ENCODE data around the gene PKD2.

The PKD2 gene

GRCh38 chr4:88063634-88064296 is 56.3 kb downstream of the PKD2 start:
- Histone ChIP-seq H3K4me3 (ENCODE audit: low read depth, low read length) (no peak overlapping the region), H3K36me3 (ENCODE audit: insufficient read depth, low read length) (peaks cover 40% of the 10 kb centered on the region), H3K79me2 (ENCODE audit: control insufficient read depth, insufficient read depth, low read length, unreplicated experiment) (no peaks in the 10 kb centered on the region), H3K4me1 (ENCODE audit: control insufficient read depth, insufficient read depth, low read length, unreplicated experiment) (no peaks in the 10 kb centered on the region), H2AFZ (ENCODE audit: low read length, unreplicated experiment) (no peak overlapping the region), H3K27ac (ENCODE audit: low read depth, low read length) (no peak overlapping the region), H3K27me3 (ENCODE audit: insufficient read depth, low read length) (no peaks in the 10 kb centered on the region)

- no peak overlapping the region for H3K4me3 ChIP-seq (ENCODE audit: low read depth, low read length)
- H3K4me1 ChIP-seq (ENCODE audit: control insufficient read depth, insufficient read depth, low read length, unreplicated experiment), result no peaks in the 10 kb centered on the region
- no peaks in the 10 kb centered on the region for H3K79me2 ChIP-seq (ENCODE audit: control insufficient read depth, insufficient read depth, low read length, unreplicated experiment)
- no peak overlapping the region for H2AFZ ChIP-seq (ENCODE audit: low read length, unreplicated experiment)
- no peak overlapping the region for H3K27ac ChIP-seq (ENCODE audit: low read depth, low read length)
- H3K27me3 ChIP-seq (ENCODE audit: insufficient read depth, low read length), result no peaks in the 10 kb centered on the region
- peaks cover 38% of the 10 kb centered on the region for H3K36me3 ChIP-seq (ENCODE audit: insufficient read depth, low read length)
Measured at GRCh38 chr4:88064410-88064809, 57.0 kb downstream of the PKD2 start.

GRCh38 chr4:88070031-88070430 is 62.6 kb downstream of the PKD2 start:
- Histone ChIP-seq H3K4me3 (ENCODE audit: low read depth, low read length) (no peak overlapping the region), H3K36me3 (ENCODE audit: insufficient read depth, low read length) (peaks cover 69% of the 10 kb centered on the region), H3K27me3 (ENCODE audit: insufficient read depth, low read length) (no peaks in the 10 kb centered on the region), H3K4me1 (ENCODE audit: control insufficient read depth, insufficient read depth, low read length, unreplicated experiment) (no peaks in the 10 kb centered on the region), H3K79me2 (ENCODE audit: control insufficient read depth, insufficient read depth, low read length, unreplicated experiment) (no peaks in the 10 kb centered on the region), H3K27ac (ENCODE audit: low read depth, low read length) (no peak overlapping the region), H2AFZ (ENCODE audit: low read length, unreplicated experiment) (no peak overlapping the region)

- H3K27ac ChIP-seq (ENCODE audit: low read depth, low read length), result no peak overlapping the region
- H2AFZ ChIP-seq (ENCODE audit: low read length, unreplicated experiment), result no peak overlapping the region
- H3K36me3 ChIP-seq (ENCODE audit: insufficient read depth, low read length), result peaks cover 31% of the 10 kb centered on the region
- H3K4me1 ChIP-seq (ENCODE audit: control insufficient read depth, insufficient read depth, low read length, unreplicated experiment), result no peaks in the 10 kb centered on the region
- H3K4me3 ChIP-seq (ENCODE audit: low read depth, low read length), result no peak overlapping the region
- no peaks in the 10 kb centered on the region for H3K79me2 ChIP-seq (ENCODE audit: control insufficient read depth, insufficient read depth, low read length, unreplicated experiment)
- no peaks in the 10 kb centered on the region for H3K27me3 ChIP-seq (ENCODE audit: insufficient read depth, low read length)
Measured at GRCh38 chr4:88075336-88075735, 67.9 kb downstream of the PKD2 start.

GRCh38 chr4:88077911-88078524 is 70.6 kb downstream of the PKD2 start:
- no peaks in the 10 kb centered on the region for H3K4me1 ChIP-seq (ENCODE audit: control insufficient read depth, insufficient read depth, low read length, unreplicated experiment)
- H3K27ac ChIP-seq (ENCODE audit: low read depth, low read length), result no peak overlapping the region
- no peak overlapping the region for H3K4me3 ChIP-seq (ENCODE audit: low read depth, low read length)
- H3K36me3 ChIP-seq (ENCODE audit: insufficient read depth, low read length), result peaks cover 11% of the 10 kb centered on the region
- no peak overlapping the region for H2AFZ ChIP-seq (ENCODE audit: low read length, unreplicated experiment)
- no peaks in the 10 kb centered on the region for H3K27me3 ChIP-seq (ENCODE audit: insufficient read depth, low read length)
- H3K79me2 ChIP-seq (ENCODE audit: control insufficient read depth, insufficient read depth, low read length, unreplicated experiment), result no peaks in the 10 kb centered on the region

- Histone ChIP-seq H3K27ac (ENCODE audit: low read depth, low read length) (no peak overlapping the region), H3K4me1 (ENCODE audit: control insufficient read depth, insufficient read depth, low read length, unreplicated experiment) (no peaks in the 10 kb centered on the region), H3K4me3 (ENCODE audit: low read depth, low read length) (no peak overlapping the region), H2AFZ (ENCODE audit: low read length, unreplicated experiment) (no peak overlapping the region), H3K79me2 (ENCODE audit: control insufficient read depth, insufficient read depth, low read length, unreplicated experiment) (no peaks in the 10 kb centered on the region), H3K36me3 (ENCODE audit: insufficient read depth, low read length) (peaks cover 11% of the 10 kb centered on the region), H3K27me3 (ENCODE audit: insufficient read depth, low read length) (no peaks in the 10 kb centered on the region)
Measured at GRCh38 chr4:88078579-88078978, 71.1 kb downstream of the PKD2 start.

GRCh38 chr4:88080626-88081025 is 73.2 kb downstream of the PKD2 start:
- no peak overlapping the region for H2AFZ ChIP-seq (ENCODE audit: low read length, unreplicated experiment)
- peaks cover 4% of the 10 kb centered on the region; the same call in 1 of the 2 replicates for H3K36me3 ChIP-seq (ENCODE audit: insufficient read depth, low read length)
- H3K4me1 ChIP-seq (ENCODE audit: control insufficient read depth, insufficient read depth, low read length, unreplicated experiment), result no peaks in the 10 kb centered on the region
- H3K27me3 ChIP-seq (ENCODE audit: insufficient read depth, low read length), result no peaks in the 10 kb centered on the region
- H3K4me3 ChIP-seq (ENCODE audit: low read depth, low read length), result no peak overlapping the region
- no peak overlapping the region for H3K27ac ChIP-seq (ENCODE audit: low read depth, low read length)
- no peaks in the 10 kb centered on the region for H3K79me2 ChIP-seq (ENCODE audit: control insufficient read depth, insufficient read depth, low read length, unreplicated experiment)

GRCh38 chr4:88087004-88087403 is 79.6 kb downstream of the PKD2 start:
- Histone ChIP-seq H3K4me3 (ENCODE audit: low read depth, low read length) (no peak overlapping the region), H3K79me2 (ENCODE audit: control insufficient read depth, insufficient read depth, low read length, unreplicated experiment) (no peaks in the 10 kb centered on the region), H3K27me3 (ENCODE audit: insufficient read depth, low read length) (no peaks in the 10 kb centered on the region), H3K36me3 (ENCODE audit: insufficient read depth, low read length) (no peaks in the 10 kb centered on the region), H3K27ac (ENCODE audit: low read depth, low read length) (no peak overlapping the region), H3K4me1 (ENCODE audit: control insufficient read depth, insufficient read depth, low read length, unreplicated experiment) (no peaks in the 10 kb centered on the region), H2AFZ (ENCODE audit: low read length, unreplicated experiment) (no peak overlapping the region)

- Histone ChIP-seq H3K79me2 (ENCODE audit: control insufficient read depth, insufficient read depth, low read length, unreplicated experiment) (no peaks in the 10 kb centered on the region), H3K27ac (ENCODE audit: low read depth, low read length) (no peak overlapping the region), H3K4me3 (ENCODE audit: low read depth, low read length) (no peak overlapping the region), H2AFZ (ENCODE audit: low read length, unreplicated experiment) (no peak overlapping the region), H3K36me3 (ENCODE audit: insufficient read depth, low read length) (no peaks in the 10 kb centered on the region), H3K27me3 (ENCODE audit: insufficient read depth, low read length) (no peaks in the 10 kb centered on the region), H3K4me1 (ENCODE audit: control insufficient read depth, insufficient read depth, low read length, unreplicated experiment) (no peaks in the 10 kb centered on the region)
Measured at GRCh38 chr4:88090898-88091297, 83.5 kb downstream of the PKD2 start.

GRCh38 chr4:88091378-88091777 is 83.9 kb downstream of the PKD2 start:
- Histone ChIP-seq H3K79me2 (ENCODE audit: control insufficient read depth, insufficient read depth, low read length, unreplicated experiment) (no peaks in the 10 kb centered on the region), H2AFZ (ENCODE audit: low read length, unreplicated experiment) (no peak overlapping the region), H3K4me1 (ENCODE audit: control insufficient read depth, insufficient read depth, low read length, unreplicated experiment) (no peaks in the 10 kb centered on the region), H3K27me3 (ENCODE audit: insufficient read depth, low read length) (no peaks in the 10 kb centered on the region), H3K4me3 (ENCODE audit: low read depth, low read length) (no peak overlapping the region), H3K36me3 (ENCODE audit: insufficient read depth, low read length) (no peaks in the 10 kb centered on the region), H3K27ac (ENCODE audit: low read depth, low read length) (no peak overlapping the region)

- H2AFZ ChIP-seq (ENCODE audit: low read length, unreplicated experiment), result no peak overlapping the region
- H3K4me3 ChIP-seq (ENCODE audit: low read depth, low read length), result no peak overlapping the region
- H3K4me1 ChIP-seq (ENCODE audit: control insufficient read depth, insufficient read depth, low read length, unreplicated experiment), result no peaks in the 10 kb centered on the region
- H3K36me3 ChIP-seq (ENCODE audit: insufficient read depth, low read length), result no peaks in the 10 kb centered on the region
- no peaks in the 10 kb centered on the region for H3K79me2 ChIP-seq (ENCODE audit: control insufficient read depth, insufficient read depth, low read length, unreplicated experiment)
- H3K27ac ChIP-seq (ENCODE audit: low read depth, low read length), result no peak overlapping the region
- no peaks in the 10 kb centered on the region for H3K27me3 ChIP-seq (ENCODE audit: insufficient read depth, low read length)
Measured at GRCh38 chr4:88093874-88094273, 86.4 kb downstream of the PKD2 start.
